Keratinocyte (primary cell): ENCODE results near the gene PRPF6. TPM values are rescaled to one million over a fixed set of nuclear protein-coding genes. Genes with fewer than 3 reads are reported as not detected.

Source experiments
- DNase-seq: peaks from one replicate; pipeline ENCODE4 v3.0.0-alpha.2; 2011; ENCODE audit warnings: low read depth, missing footprints, low spot score
- FAIRE-seq: peaks from 2 replicates; lab custom pipeline; 2011; peaks lifted over from hg19 to GRCh38; lab: Jason Lieb, UNC
- H2AFZ ChIP-seq: 2 replicates; pipeline ENCODE4 v1.6.0; 2012; ENCODE audit warnings: low read length, control low read depth, inconsistent platforms; ENCODE audit not compliant: control insufficient read depth
- H3K27ac ChIP-seq: 2 replicates; pipeline ENCODE4 v1.5.1; 2011; ENCODE audit warnings: low read length; ENCODE audit not compliant: control insufficient read depth, insufficient read depth
- H3K27me3 ChIP-seq: 3 replicates; pipeline ENCODE4 v1.6.0; 2011; ENCODE audit warnings: low read length; ENCODE audit not compliant: control insufficient read depth, insufficient read depth; ENCODE audit errors: extremely low read depth
- H3K36me3 ChIP-seq, 2 experiments: 2 replicates in 1 of 2; 3 replicates in 1 of 2; pipeline ENCODE4 v1.5.1; 2011; ENCODE audit warnings: low read length in 2 of 2, mild to moderate bottlenecking in 1 of 2; ENCODE audit not compliant: control insufficient read depth in 2 of 2, insufficient read depth in 2 of 2; ENCODE audit errors: extremely low read depth in 1 of 2
- H3K4me1 ChIP-seq: 3 replicates; pipeline ENCODE4 v1.5.1; 2011; ENCODE audit warnings: low read length; ENCODE audit not compliant: control insufficient read depth, insufficient read depth; ENCODE audit errors: extremely low read depth
- H3K4me2 ChIP-seq: 3 replicates; pipeline ENCODE4 v1.6.0; 2011; ENCODE audit warnings: low read depth, low read length; ENCODE audit not compliant: control insufficient read depth, insufficient read depth; ENCODE audit errors: extremely low read depth
- H3K4me3 ChIP-seq, 3 experiments: fragments of 200-600 bp in 1 of 3; sonication (generic) in 1 of 3; 2 replicates in 2 of 3; 3 replicates in 1 of 3; pipeline ENCODE4 v1.5.1; 2011 to 2016; ENCODE audit warnings: low read length in 3 of 3, mild to moderate bottlenecking in 3 of 3, control low read depth in 2 of 3, inconsistent platforms in 1 of 3, low read depth in 1 of 3, mixed read lengths in 1 of 3, mixed run types in 1 of 3, moderate library complexity in 1 of 3; ENCODE audit not compliant: control insufficient read depth in 2 of 3, insufficient read depth in 2 of 3; ENCODE audit errors: extremely low read depth in 1 of 3
- H3K79me2 ChIP-seq: 2 replicates; pipeline ENCODE4 v1.6.0; 2012; ENCODE audit warnings: low read length; ENCODE audit not compliant: control insufficient read depth, insufficient read depth
- H3K9ac ChIP-seq: 3 replicates; pipeline ENCODE4 v1.6.0; 2011; ENCODE audit warnings: low read length; ENCODE audit not compliant: control insufficient read depth, insufficient read depth; ENCODE audit errors: extremely low read depth
- H3K9me1 ChIP-seq: 3 replicates; pipeline ENCODE4 v1.6.0; 2011; ENCODE audit warnings: low read length; ENCODE audit not compliant: control insufficient read depth, insufficient read depth; ENCODE audit errors: extremely low read depth
- H3K9me3 ChIP-seq: 2 replicates; pipeline ENCODE4 v1.5.1; 2012; ENCODE audit warnings: low read depth, low read length; ENCODE audit not compliant: control insufficient read depth
- H4K20me1 ChIP-seq: 3 replicates; pipeline ENCODE4 v1.6.0; 2011; ENCODE audit warnings: low read length; ENCODE audit not compliant: control insufficient read depth, insufficient read depth; ENCODE audit errors: extremely low read depth
- EZH2 ChIP-seq: IDR thresholded peaks from one replicate; pipeline ENCODE4 v1.6.1; 2012; ENCODE audit warnings: inconsistent platforms, mild to moderate bottlenecking, low read length, moderate library complexity
- dilution Hi-C: fragments of 300-500 bp; cut with MboI; formaldehyde crosslinking; loops from one replicate; pipeline ENCODE4 v1.7.0; 2020; ENCODE audit warnings: low sequenced_read_pairs; ENCODE audit not compliant: extremely low pct_ligation_motif_present
- polyA plus RNA-seq, 5 experiments: library from polyadenylated mRNA; depleted of rRNA in 3 of 5; stranded (reverse) in 3 of 5; stranded (forward) in 1 of 5; unstranded in 1 of 5; fragments of >200 nt; gene quantifications; 1 replicate in 1 of 5; 2 replicates in 3 of 5; 3 replicates in 1 of 5; pipeline versions ENCODE4 v1.2.1 to v1.2.3, GENCODE V29; 2011 to 2012; ENCODE audit warnings: missing spikeins in 2 of 5, low read depth in 1 of 5, low replicate concordance in 1 of 5
- TF ChIP-seq, protein P1 (sequence below), 3 experiments: IDR thresholded peaks in 1 of 3; conservative IDR thresholded peaks in 1 of 3; optimal IDR thresholded peaks in 1 of 3; 2 replicates in 2 of 3; 3 replicates in 1 of 3; pipeline versions ENCODE3 to v1.5.1; 2011; ENCODE audit warnings: low read length in 3 of 3, mild to moderate bottlenecking in 3 of 3, moderate library complexity in 2 of 3, control low read depth in 1 of 3, inconsistent platforms in 1 of 3; ENCODE audit not compliant: insufficient read depth in 2 of 3; ENCODE audit errors: extremely low read depth in 1 of 3

PRPF6 gene
- polyA plus RNA-seq, 1 donor (not counting 4 experiments of a cell fraction or from before 2014, with no cell fraction given): 30.5 TPM

DNA sequence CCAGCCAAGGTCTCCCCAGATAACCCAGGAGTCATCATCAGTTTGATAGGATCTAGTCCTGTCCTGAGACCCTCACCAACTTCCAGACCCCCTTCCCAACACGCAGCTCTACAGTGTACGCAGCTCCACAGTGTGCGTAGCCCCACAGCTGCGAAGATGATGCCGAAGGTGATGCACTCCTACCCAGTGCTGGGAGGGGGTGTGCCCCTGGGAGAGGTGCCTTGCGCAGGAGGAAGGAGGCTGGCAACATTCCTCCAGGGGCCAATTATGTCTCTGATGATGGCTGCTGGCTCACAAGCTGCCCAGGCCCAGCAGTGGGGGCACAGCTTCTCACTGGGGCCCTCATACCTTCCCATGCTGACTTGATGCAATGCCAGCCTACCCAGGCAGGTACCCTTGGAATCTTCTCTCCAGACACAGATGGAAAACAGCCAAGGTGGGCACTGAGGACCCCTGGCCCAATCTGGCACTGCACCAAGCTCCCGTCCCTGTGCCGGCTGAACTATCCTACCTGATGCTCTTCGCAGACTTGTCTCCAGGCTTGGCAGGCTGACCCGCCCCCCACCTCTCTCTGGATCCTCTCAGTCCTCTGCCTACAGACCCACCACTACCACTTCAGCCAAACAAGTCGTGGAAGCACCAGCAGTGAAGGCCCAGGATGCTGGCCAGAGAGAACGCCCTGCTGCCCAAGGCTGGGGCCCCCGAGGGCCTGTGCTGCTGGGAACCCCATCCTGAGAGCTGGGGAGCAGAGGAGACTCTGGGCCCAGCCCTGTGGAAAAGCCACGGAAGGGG lies 12.6 kb upstream of the PRPF6 start:
- H3K27me3 ChIP-seq: peaks cover 4% of the 10 kb centered on the region
- no peaks in the 10 kb centered on the region for H3K9me1 ChIP-seq
- no peak overlapping the region for H2AFZ ChIP-seq
- TF ChIP-seq, protein P1, sequence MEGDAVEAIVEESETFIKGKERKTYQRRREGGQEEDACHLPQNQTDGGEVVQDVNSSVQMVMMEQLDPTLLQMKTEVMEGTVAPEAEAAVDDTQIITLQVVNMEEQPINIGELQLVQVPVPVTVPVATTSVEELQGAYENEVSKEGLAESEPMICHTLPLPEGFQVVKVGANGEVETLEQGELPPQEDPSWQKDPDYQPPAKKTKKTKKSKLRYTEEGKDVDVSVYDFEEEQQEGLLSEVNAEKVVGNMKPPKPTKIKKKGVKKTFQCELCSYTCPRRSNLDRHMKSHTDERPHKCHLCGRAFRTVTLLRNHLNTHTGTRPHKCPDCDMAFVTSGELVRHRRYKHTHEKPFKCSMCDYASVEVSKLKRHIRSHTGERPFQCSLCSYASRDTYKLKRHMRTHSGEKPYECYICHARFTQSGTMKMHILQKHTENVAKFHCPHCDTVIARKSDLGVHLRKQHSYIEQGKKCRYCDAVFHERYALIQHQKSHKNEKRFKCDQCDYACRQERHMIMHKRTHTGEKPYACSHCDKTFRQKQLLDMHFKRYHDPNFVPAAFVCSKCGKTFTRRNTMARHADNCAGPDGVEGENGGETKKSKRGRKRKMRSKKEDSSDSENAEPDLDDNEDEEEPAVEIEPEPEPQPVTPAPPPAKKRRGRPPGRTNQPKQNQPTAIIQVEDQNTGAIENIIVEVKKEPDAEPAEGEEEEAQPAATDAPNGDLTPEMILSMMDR (optimal IDR thresholded peaks at IDR 0.05 in 1 of 3, IDR thresholded peaks at IDR 0.05 in 1 of 3, conservative IDR thresholded peaks at IDR 0.05 in 1 of 3; ENCODE audit: extremely low read depth in 1 of 3, insufficient read depth in 2 of 3, low read length in 3 of 3): no peak
- no peak for TF ChIP-seq EZH2
- H3K9ac ChIP-seq: peak overlapping the region; percentile 75
- peaks cover 12 to 18% of the 10 kb centered on the region in 2 experiments for H3K36me3 ChIP-seq
- H3K4me1 ChIP-seq: peaks cover 5% of the 10 kb centered on the region
- dilution Hi-C loops: no loop called here
- no peak for FAIRE-seq
- H3K4me2 ChIP-seq: peak overlapping the region; percentile 94
- H4K20me1 ChIP-seq: no peaks in the 10 kb centered on the region
- H3K27ac ChIP-seq: no peak overlapping the region
- peak overlapping the region; percentile 58 to 75 (median 72) for H3K4me3 ChIP-seq
- peaks cover 4% of the 10 kb centered on the region for H3K9me3 ChIP-seq
- peaks cover 12% of the 10 kb centered on the region for H3K79me2 ChIP-seq
- no peak for DNase-seq

DNA sequence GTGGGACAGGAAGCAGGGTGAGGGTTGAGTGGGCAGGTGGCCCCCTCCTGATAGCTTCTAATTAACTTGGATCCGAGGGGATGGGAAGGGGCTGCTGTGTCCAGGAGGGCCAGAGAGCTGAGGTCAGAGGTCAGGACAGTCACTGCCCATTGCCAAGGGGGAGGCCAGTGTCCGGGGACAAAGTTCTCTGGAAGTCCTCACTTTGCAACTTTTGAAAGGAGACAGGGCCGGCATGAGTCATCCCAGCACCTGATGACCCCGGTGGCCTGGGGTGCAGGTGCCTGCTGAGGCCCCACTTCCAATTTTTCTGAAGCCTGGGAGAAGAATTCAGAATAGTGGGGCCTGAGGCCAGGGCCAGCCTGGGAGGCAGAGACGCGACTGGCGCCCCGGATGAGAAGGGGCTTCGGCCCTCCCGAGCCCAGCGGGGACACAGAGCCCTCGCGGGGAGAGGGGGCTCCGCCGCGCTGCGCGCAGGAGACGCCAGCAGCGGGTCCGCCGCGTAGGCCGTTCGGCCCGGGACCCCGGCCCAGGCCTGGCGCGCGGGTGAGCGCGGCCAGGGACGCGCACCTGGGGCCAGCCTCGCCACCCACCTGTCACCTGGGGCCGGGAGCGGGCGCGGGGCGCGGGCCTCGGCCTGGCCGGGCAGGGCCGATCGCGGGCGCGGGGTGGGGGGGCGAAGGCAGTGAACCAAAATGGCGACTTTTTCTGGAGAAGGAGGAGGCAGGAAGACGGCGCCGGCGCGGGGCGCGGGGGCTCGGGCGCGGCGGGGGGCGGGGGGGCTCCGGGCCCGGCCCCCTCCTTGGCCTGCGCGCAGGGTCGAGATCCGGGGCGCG lies 11.8 kb upstream of the PRPF6 start:
- peak overlapping the region; percentile 75 for H3K9ac ChIP-seq
- no peaks in the 10 kb centered on the region for H4K20me1 ChIP-seq
- dilution Hi-C loops: no loop called here
- TF ChIP-seq EZH2: no peak
- TF ChIP-seq, protein P1 (optimal IDR thresholded peaks at IDR 0.05 in 1 of 3, IDR thresholded peaks at IDR 0.05 in 1 of 3, conservative IDR thresholded peaks at IDR 0.05 in 1 of 3; ENCODE audit: extremely low read depth in 1 of 3, insufficient read depth in 2 of 3, low read length in 3 of 3): no peak
- peaks cover 4% of the 10 kb centered on the region for H3K27me3 ChIP-seq
- H3K9me1 ChIP-seq: no peaks in the 10 kb centered on the region
- FAIRE-seq (no peak), DNase-seq (no peak)
- peaks cover 10 to 11% of the 10 kb centered on the region in 2 experiments for H3K36me3 ChIP-seq
- H3K4me2 ChIP-seq: peak overlapping the region; percentile 94
- peaks cover 12% of the 10 kb centered on the region for H3K79me2 ChIP-seq
- no peak overlapping the region for H2AFZ ChIP-seq
- peak overlapping the region; percentile 58 to 75 (median 72) for H3K4me3 ChIP-seq
- peaks cover 4% of the 10 kb centered on the region for H3K9me3 ChIP-seq
- no peak overlapping the region for H3K27ac ChIP-seq
- H3K4me1 ChIP-seq: peaks cover 7% of the 10 kb centered on the region
